Left cardiac atrium (tissue), 4 donors: ENCODE data around the gene FAM149A. TPM values are rescaled to one million over a fixed set of nuclear protein-coding genes. Genes with fewer than 3 reads are reported as not detected.

Experiments
- ATAC-seq, 2 donors: fragments of 200-7000 bp; cut with Tn5 transposase; one replicate each; pipeline ENCODE4 v1.9.1; 2020; ENCODE audit warnings: mild to moderate bottlenecking in 2 of 2, moderate library complexity in 2 of 2
- DNase-seq: peaks from one replicate; pipeline ENCODE4 v3.0.0-alpha.2; 2020
- intact Hi-C, 2 donors: fragments of 100-400 bp; cut with DNase I; formaldehyde crosslinking; loops; one replicate each; pipeline versions ENCODE4 v1.14.1 to v1.15.1; 2022 to 2023
- total RNA-seq, 2 donors: library from RNA; stranded (reverse); fragmentation: NEBNext Ultra II Directional; extraction: Animal tissue kit (Norgen Biotek cat#: 25700); gene quantifications; one replicate each; pipeline ENCODE4 v1.2.1, GENCODE V29; 2021
- donor health status: DM: no; HTN: yes; CAD: no.
- donor health status: DM: no; HTN: yes; CAD: no; lungs with severe emphysema.
- donor health status: DM: yes; HTN: yes; CAD: no.
- donor health status: Dilated cardiomyopathy.

Gene FAM149A
- total RNA-seq, 2 donors from 2014 or later: 9.6 to 13.1 TPM

- intact Hi-C loops: loop anchor here in 1 of 2 donors (5.0 kb wide), 1 partner anchor 44 kb away; no protein-coding TSS in a partner anchor
- ATAC-seq (peak; percentile 87 to 91), DNase-seq (peak; percentile 85)
Observed at GRCh38 chr4:186191200-186192065, 86.9 kb downstream of the FAM149A start, which contains the start of gene CYP4V2. Gene CYP4V2, plus strand, starts transcription at chr4:186191567. Its CDS starts 257 bp downstream, at chr4:186191824.

DNA sequence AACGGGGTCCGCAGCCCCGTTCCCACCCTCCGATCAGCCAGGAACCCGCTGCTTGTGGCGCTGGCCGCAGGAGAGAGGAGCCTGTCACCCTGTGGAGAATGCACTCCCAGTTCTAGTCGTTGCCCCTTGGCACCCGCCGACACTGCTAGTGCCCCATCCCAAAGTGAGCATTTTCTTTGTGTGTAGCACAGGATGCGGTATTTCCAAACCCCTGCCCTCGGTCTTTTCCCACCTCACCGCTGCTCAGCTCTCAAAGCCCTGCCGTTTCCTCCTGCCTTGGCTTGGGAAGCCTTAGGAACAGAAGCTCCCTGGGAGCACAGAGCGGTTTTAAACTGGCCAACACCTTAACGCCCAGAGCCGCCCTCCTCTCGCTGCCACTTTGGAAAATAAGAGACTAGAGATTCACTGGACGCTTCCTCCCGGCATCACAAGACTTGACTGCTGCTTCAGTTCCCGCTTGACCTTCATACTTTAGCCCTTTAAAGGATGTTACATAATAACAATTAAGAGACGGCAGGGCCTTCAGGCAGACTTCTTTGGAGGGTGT lies 87.6 kb downstream of the FAM149A start:
- peak; percentile 14 to 24 for ATAC-seq
- peak; percentile 36 for DNase-seq
- intact Hi-C loops: loop anchor here in 1 of 2 donors (5.0 kb wide), 1 partner anchor 45 kb away; no protein-coding TSS in a partner anchor

- ATAC-seq (no peak), DNase-seq (no peak)
- intact Hi-C loops: loop anchor here in 1 of 2 donors (5.0 kb wide), 1 partner anchor 47 kb away; no protein-coding TSS in a partner anchor
Observed at GRCh38 chr4:186193851-186194250, 89.3 kb downstream of the FAM149A start.

GRCh38 chr4:186196063-186196462 lies 91.6 kb downstream of the FAM149A start:
- no peak for ATAC-seq
- intact Hi-C loops: no loop called here

GRCh38 chr4:186200516-186200915 lies 96.0 kb downstream of the FAM149A start:
- ATAC-seq: peak in 1 of 2 donors; percentile 20
- intact Hi-C loops: no loop called here
- no peak for DNase-seq

More at GRCh38 chr4:186196063-186196462, 91.6 kb downstream of the FAM149A start:
- no peak for DNase-seq

GRCh38 chr4:186201010-186201409 lies 96.5 kb downstream of the FAM149A start:
- intact Hi-C loops: no loop called here
- peak in 1 of 2 donors; percentile 28 for ATAC-seq
- no peak for DNase-seq

- ATAC-seq (peak; percentile 71 to 77), DNase-seq (peak; percentile 36)
- intact Hi-C loops: no loop called here
Observed at GRCh38 chr4:186201535-186202230, 97.2 kb downstream of the FAM149A start.

GRCh38 chr4:186202490-186203140 lies 98.1 kb downstream of the FAM149A start:
- DNase-seq (no peak), ATAC-seq (no peak)
- intact Hi-C loops: no loop called here

GRCh38 chr4:186203406-186203805 lies 98.9 kb downstream of the FAM149A start:
- intact Hi-C loops: no loop called here
- ATAC-seq (peak in 1 of 2 donors; percentile 45), DNase-seq (no peak)

GRCh38 chr4:186204103-186204559 lies 99.6 kb downstream of the FAM149A start:
- ATAC-seq: peak in 1 of 2 donors; percentile 46
- DNase-seq: no peak
- intact Hi-C loops: no loop called here

GRCh38 chr4:186204686-186205085 lies 100.2 kb downstream of the FAM149A start:
- DNase-seq (no peak), ATAC-seq (no peak)
- intact Hi-C loops: no loop called here

- intact Hi-C loops: no loop called here
- DNase-seq (no peak), ATAC-seq (no peak)
Observed at GRCh38 chr4:186205156-186205555, 100.7 kb downstream of the FAM149A start.

GRCh38 chr4:186216465-186217024 lies 112.0 kb downstream of the FAM149A start:
- DNase-seq (no peak), ATAC-seq (no peak)
- intact Hi-C loops: no loop called here

DNA sequence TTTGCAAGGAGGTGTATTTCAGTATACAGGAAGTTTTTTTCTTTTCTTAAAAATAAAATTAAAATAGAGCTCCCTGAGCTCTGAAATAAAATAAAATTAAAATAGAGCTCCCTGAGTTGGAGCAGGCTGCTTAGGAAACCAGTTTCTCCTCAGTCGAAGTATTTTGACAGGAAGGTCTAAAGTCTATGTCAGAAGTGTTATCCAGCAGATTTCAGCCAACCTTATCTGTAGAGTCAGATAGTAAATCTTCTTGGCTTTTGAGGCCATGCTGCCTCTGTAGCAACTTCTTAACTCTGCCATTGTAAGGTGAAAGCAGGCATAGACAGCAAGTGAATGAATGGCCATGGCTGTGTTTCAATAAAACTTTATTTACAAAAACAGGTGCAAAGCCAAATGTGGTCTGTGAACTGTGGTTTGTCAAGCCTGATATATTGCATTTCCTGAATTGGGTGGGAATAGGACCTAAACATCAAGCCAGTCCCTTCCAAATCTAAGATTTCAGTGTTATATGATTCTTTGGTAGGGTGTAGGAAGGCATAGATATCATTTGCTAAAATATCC lies 113.3 kb downstream of the FAM149A start:
- DNase-seq (no peak), ATAC-seq (no peak)
- intact Hi-C loops: no loop called here

GRCh38 chr4:186221624-186222023 lies 117.1 kb downstream of the FAM149A start:
- ATAC-seq (no peak), DNase-seq (no peak)
- intact Hi-C loops: no loop called here
